Muscle layer of colon (tissue), 2 donors: ENCODE results near the gene COX19.

ENCODE experiments used
- H3K27ac ChIP-seq: one replicate; pipeline ENCODE4 v1.7.0; 2013; ENCODE audit warnings: low read depth, mild to moderate bottlenecking, low read length, moderate library complexity
- H3K27me3 ChIP-seq, 2 donors: one replicate each; pipeline ENCODE4 v1.7.0; 2013; ENCODE audit warnings: low read length in 2 of 2, mild to moderate bottlenecking in 2 of 2; ENCODE audit not compliant: insufficient read depth in 2 of 2, control insufficient read depth in 1 of 2
- H3K36me3 ChIP-seq: one replicate; pipeline ENCODE4 v1.7.0; 2013; ENCODE audit warnings: mild to moderate bottlenecking, low read length; ENCODE audit not compliant: insufficient read depth
- H3K4me1 ChIP-seq: one replicate; pipeline ENCODE4 v1.7.0; 2013; ENCODE audit warnings: mild to moderate bottlenecking, low read length; ENCODE audit not compliant: insufficient read depth
- H3K4me3 ChIP-seq, 2 donors: one replicate each; pipeline ENCODE4 v1.7.0; 2013; ENCODE audit warnings: low read length in 2 of 2, low read depth in 1 of 2, mild to moderate bottlenecking in 1 of 2, moderate library complexity in 1 of 2
- H3K9ac ChIP-seq: one replicate; pipeline ENCODE4 v1.7.0; 2013; ENCODE audit warnings: low read length
- H3K9me3 ChIP-seq: one replicate; pipeline ENCODE4 v1.7.0; 2013; ENCODE audit warnings: mild to moderate bottlenecking, low read length
- donor health status: abdominal sarcoma.
- donor health status: Adenocarcinoma of cecum.

The COX19 gene

GRCh38 chr7:920351-921070 lies 54.8 kb downstream of the COX19 start:
- Histone ChIP-seq H3K9ac (no peak overlapping the region), H3K4me3 (no peak overlapping the region), H3K4me1 (peaks cover 10% of the 10 kb centered on the region), H3K27me3 (no peaks in the 10 kb centered on the region), H3K27ac (no peak overlapping the region), H3K36me3 (no peaks in the 10 kb centered on the region), H3K9me3 (no peaks in the 10 kb centered on the region)

DNA sequence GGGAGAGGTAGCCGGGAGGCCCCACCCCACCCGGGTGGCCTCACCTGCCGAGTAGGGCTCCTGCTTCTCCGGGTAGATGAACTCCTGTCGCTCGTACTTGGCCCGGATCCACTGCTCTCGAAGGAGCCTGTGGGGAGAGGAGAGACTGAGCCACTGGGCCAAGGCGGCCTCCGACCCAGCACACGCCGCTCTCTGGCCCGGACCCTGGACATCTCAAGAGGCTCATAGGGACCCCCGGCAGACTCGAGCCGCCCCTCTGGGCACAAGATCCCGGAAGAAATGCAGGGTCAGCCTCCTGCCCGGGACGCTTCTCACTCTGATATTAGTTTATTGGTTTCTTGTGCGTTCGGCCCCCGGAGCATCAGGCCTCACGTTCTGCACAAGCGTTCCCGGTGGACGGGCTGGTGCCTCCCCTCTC lies 55.4 kb downstream of the COX19 start:
- H3K4me3 ChIP-seq, result no peak overlapping the region
- H3K9ac ChIP-seq, result no peak overlapping the region
- H3K27ac ChIP-seq, result no peak overlapping the region
- no peaks in the 10 kb centered on the region for H3K27me3 ChIP-seq
- no peaks in the 10 kb centered on the region for H3K36me3 ChIP-seq
- no peaks in the 10 kb centered on the region for H3K9me3 ChIP-seq
- peaks cover 10% of the 10 kb centered on the region for H3K4me1 ChIP-seq

GRCh38 chr7:919114-919442 lies 56.3 kb downstream of the COX19 start:
- Histone ChIP-seq H3K27me3 (no peaks in the 10 kb centered on the region), H3K4me1 (peaks cover 6% of the 10 kb centered on the region), H3K9me3 (no peaks in the 10 kb centered on the region), H3K4me3 (no peak overlapping the region), H3K9ac (no peak overlapping the region), H3K27ac (no peak overlapping the region), H3K36me3 (no peaks in the 10 kb centered on the region)

GRCh38 chr7:918441-919113 lies 56.8 kb downstream of the COX19 start:
- peaks cover 6% of the 10 kb centered on the region for H3K4me1 ChIP-seq
- no peak overlapping the region for H3K4me3 ChIP-seq
- H3K9ac ChIP-seq, result no peak overlapping the region
- H3K27ac ChIP-seq, result no peak overlapping the region
- no peaks in the 10 kb centered on the region for H3K9me3 ChIP-seq
- H3K27me3 ChIP-seq, result no peaks in the 10 kb centered on the region
- no peaks in the 10 kb centered on the region for H3K36me3 ChIP-seq

DNA sequence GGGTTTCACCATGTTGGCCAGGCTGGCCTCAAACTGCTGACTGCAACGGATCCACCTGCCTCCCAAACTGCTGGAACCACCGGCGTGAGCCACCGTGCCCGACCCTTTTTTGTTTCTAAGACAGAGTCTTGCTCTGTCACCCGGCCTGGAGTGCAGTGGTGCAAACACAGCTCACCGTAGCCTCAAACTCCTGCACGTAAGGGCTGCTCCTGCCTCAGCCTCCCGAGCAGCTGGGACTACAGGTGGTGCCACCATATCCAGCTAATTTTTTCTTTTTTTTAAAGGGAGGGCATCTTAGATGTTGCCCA lies 57.3 kb downstream of the COX19 start:
- Histone ChIP-seq H3K4me1 (peaks cover 6% of the 10 kb centered on the region), H3K9ac (no peak overlapping the region), H3K27ac (no peak overlapping the region), H3K27me3 (no peaks in the 10 kb centered on the region), H3K36me3 (no peaks in the 10 kb centered on the region), H3K9me3 (no peaks in the 10 kb centered on the region), H3K4me3 (no peak overlapping the region)

DNA sequence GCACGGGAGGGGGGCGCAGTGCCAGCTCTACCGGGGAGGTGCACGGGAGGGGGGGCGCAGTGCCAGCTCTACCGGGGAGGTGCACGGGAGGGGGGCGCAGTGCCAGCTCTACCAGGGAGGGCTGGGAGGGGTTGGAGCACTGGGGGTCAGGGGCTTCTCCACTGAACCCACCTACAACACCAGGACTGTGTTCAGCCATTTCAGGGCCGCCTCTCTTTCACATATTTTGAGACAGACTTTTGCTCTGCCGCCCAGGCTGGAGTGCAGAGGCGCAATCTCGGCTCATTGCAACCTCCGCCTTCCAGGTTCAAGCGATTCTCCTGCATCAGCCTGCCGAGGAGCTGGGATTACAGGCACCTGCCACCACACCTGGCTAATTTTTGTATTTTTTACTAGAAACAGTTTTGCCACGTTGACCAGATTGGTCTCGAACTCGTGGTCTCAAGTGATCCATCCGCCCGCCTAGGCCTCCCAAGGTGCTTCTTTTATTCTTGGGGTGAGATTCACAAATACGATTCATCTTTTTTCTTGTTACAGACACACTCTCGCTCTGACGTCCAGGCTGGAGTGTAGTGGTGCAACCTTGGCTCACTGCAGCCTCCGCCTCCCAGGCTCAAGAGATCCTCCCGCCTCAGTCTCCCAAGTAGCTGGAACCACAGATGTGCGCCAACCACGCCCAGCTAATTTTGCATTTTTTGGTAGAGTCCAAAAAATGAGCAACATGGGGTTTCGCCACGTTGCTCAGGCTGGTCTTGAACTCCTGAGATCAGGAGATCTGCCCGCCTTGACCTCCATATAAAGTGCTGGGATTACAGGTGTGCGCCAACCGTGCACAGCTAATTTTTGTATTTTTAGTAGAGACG lies 57.9 kb downstream of the COX19 start:
- H3K9ac ChIP-seq, result no peak overlapping the region
- no peak overlapping the region for H3K27ac ChIP-seq
- no peak overlapping the region for H3K4me3 ChIP-seq
- H3K4me1 ChIP-seq, result peaks cover 6% of the 10 kb centered on the region
- no peaks in the 10 kb centered on the region for H3K36me3 ChIP-seq
- H3K9me3 ChIP-seq, result no peaks in the 10 kb centered on the region
- H3K27me3 ChIP-seq, result no peaks in the 10 kb centered on the region

GRCh38 chr7:916291-916941 lies 58.9 kb downstream of the COX19 start:
- no peaks in the 10 kb centered on the region for H3K9me3 ChIP-seq
- no peak overlapping the region for H3K9ac ChIP-seq
- H3K27ac ChIP-seq, result no peak overlapping the region
- H3K36me3 ChIP-seq, result no peaks in the 10 kb centered on the region
- no peak overlapping the region for H3K4me3 ChIP-seq
- peaks cover 6% of the 10 kb centered on the region for H3K4me1 ChIP-seq
- no peaks in the 10 kb centered on the region for H3K27me3 ChIP-seq
